ENCODE data around the gene TK2. TPM values are rescaled to one million over a fixed set of nuclear protein-coding genes. Genes with fewer than 3 reads are reported as not detected.

Gene TK2
- total and polyA plus RNA-seq, 9 of the 15 experiments (the other 6 are each of a cell fraction or from before 2014, with no cell fraction given), result 1.1 to 10.2 (median 5.3) TPM

- TF ChIP-seq, protein P1, sequence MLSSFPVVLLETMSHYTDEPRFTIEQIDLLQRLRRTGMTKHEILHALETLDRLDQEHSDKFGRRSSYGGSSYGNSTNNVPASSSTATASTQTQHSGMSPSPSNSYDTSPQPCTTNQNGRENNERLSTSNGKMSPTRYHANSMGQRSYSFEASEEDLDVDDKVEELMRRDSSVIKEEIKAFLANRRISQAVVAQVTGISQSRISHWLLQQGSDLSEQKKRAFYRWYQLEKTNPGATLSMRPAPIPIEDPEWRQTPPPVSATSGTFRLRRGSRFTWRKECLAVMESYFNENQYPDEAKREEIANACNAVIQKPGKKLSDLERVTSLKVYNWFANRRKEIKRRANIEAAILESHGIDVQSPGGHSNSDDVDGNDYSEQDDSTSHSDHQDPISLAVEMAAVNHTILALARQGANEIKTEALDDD (IDR thresholded peaks at IDR 0.05), result peak; percentile 87
- TF ChIP-seq ZNF717 (CRISPR knock-in tag; IDR thresholded peaks at IDR 0.05) (no peak), ZNF583 (CRISPR knock-in tag; IDR thresholded peaks at IDR 0.05) (no peak), ELF1 (tag; IDR thresholded peaks at IDR 0.05) (0 out of 2 replicates have a peak, but pooled peaks have one; percentile 23)
These were observed 3.3 kb upstream of the TK2 start (continued) for GRCh38 chr16:66553223-66553622.

DNA sequence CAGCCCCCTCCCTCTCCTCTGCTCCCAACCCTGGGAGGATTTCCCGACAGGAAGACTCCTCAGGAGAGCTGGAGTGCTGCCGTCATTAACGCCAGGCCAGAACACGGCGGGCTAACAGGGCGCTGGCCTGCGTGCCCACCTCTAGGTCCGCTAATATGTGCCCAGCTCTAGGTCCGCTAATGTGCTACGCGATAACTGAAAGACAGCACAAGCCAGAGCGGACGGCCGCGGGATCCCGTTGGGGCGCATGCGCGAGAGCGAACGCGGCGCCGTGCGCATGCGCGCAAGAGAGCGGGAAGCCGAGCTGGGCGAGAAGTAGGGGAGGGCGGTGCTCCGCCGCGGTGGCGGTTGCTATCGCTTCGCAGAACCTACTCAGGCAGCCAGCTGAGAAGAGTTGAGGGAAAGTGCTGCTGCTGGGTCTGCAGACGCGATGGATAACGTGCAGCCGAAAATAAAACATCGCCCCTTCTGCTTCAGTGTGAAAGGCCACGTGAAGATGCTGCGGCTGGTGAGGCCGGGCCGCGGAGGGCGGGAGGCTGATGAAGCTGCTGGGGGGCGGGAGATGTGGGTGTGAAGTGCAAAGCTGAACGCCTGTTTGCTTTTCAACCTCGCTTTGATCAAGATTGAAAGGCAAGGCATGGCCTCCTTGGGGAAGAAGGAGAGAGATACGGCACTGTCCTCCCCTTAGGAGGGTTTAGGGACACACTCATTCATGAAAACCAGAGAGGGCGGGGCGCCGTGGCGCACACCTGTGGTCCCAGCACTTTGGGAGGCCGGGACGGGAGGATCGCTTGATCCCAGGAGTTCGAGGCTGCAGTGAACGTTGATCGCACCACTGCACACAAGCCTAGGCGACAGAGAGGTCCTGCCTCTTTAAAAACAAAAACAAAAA, 2.6 kb upstream of the TK2 start, which contains the start of gene CKLF:
CKLF (plus strand) TSS at position 291 of the 892 bp plus-strand sequence; CDS start at position 431, 140 bp downstream.
- ChIA-PET POLR2A (interaction anchor here (1.0 to 2.5 kb wide), 2 partner anchors 9 to 76 kb away, joined by 5 to 16 read pairs; no protein-coding TSS in a partner anchor), CTCF (ENCODE audit: low intra/inter-chr PET ratio) (interaction anchor here (0.6 to 1.1 kb wide), 2 partner anchors 36 to 747 kb away, joined by 3 read pairs; no protein-coding TSS in a partner anchor)
- Histone ChIP-seq H3K4me2 (ENCODE audit: insufficient read depth, low read length) (peak within 1 kb of the TSS; percentile 93), H3K4me1 (replicated peaks in 1 of 2; ENCODE audit: control insufficient read depth in 2 of 2, insufficient read depth in 2 of 2, low read length in 2 of 2) (peaks cover 39 to 45% of the 10 kb centered on the region in 2 experiments), H3K79me2 (ENCODE audit: control insufficient read depth, insufficient read depth, low read length) (peaks cover 37% of the 10 kb centered on the region), H2AFZ (ENCODE audit: low read depth, low read length) (peak within 1 kb of the TSS; percentile 96), H3K4me3 (peak within 1 kb of the TSS; percentile 48), H3K27me3 (ENCODE audit: control insufficient read depth in 2 of 2, insufficient read depth in 2 of 2, low read length in 2 of 2) (no peaks in the 10 kb centered on the region), H3K27ac (ENCODE audit: extremely low read depth, low read depth, low read length) (peak within 1 kb of the TSS; percentile 97), H3K9ac (ENCODE audit: insufficient read depth in 1 of 2, low read depth in 2 of 2, low read length in 2 of 2) (peak within 1 kb of the TSS; percentile 86 to 94), H3K9me1 (ENCODE audit: control insufficient read depth, insufficient read depth, low read length) (peaks cover 3% of the 10 kb centered on the region), H3K36me3 (ENCODE audit: control insufficient read depth, insufficient read depth, low read length) (peaks cover 17% of the 10 kb centered on the region; the same call in 2 of the 3 replicates), H3K9me3 (replicated peaks; ENCODE audit: control insufficient read depth, insufficient read depth, low read depth, low read length) (no peaks in the 10 kb centered on the region), H4K20me1 (replicated peaks; ENCODE audit: control insufficient read depth, insufficient read depth, low read length) (no peaks in the 10 kb centered on the region)
- DNase-seq (ENCODE audit: extremely low read depth in 1 of 4, low spot score in 3 of 4), result peak; percentile 94 to 98 (median 96)
- BruUV-seq (replicated peaks), result TSS peak; percentile 75
- peak; percentile 89 for FAIRE-seq
- ATAC-seq, result peak; percentile 78
- in situ Hi-C loops (cut with MboI), result no loop called here
- intact Hi-C loops (cut with micrococcal nuclease), result no loop called here
- WGBS (ENCODE audit: insufficient coverage, low coverage, missing lambda C conversion rate), result 0% methylated on average over 62 of the region's 63 CpGs
- TF ChIP-seq FOXA3 (CRISPR knock-in tag; conservative IDR thresholded peaks at IDR 0.05 in 1 of 2, IDR thresholded peaks at IDR 0.05 in 1 of 2), result peak in 1 of 2 experiments; percentile 95; a peak in 2 of 4 replicates
- TF ChIP-seq ELF4 (CRISPR knock-in tag; IDR thresholded peaks at IDR 0.05), result 0 out of 2 replicates have a peak, but pooled peaks have one; percentile 2
- no peak for TF ChIP-seq FOXJ3 (CRISPR knock-in tag; IDR thresholded peaks at IDR 0.05)
- peak; percentile 51 for TF ChIP-seq HMGN3 (IDR thresholded peaks at IDR 0.05; ENCODE audit: borderline replicate concordance, extremely low read depth, insufficient read length, low read depth, low read length)
- TF ChIP-seq BRD9 (IDR thresholded peaks at IDR 0.05; ENCODE audit: low read depth, partially characterized antibody), result peak; percentile 45
- TF ChIP-seq PHF8 (IDR thresholded peaks at IDR 0.05; ENCODE audit: borderline replicate concordance, low read length), result peak; percentile 89
- peak; percentile 67; the same call in 1 of the 2 replicates for TF ChIP-seq ATF7 (IDR thresholded peaks at IDR 0.05)
- TF ChIP-seq FOXK1 (CRISPR knock-in tag; IDR thresholded peaks at IDR 0.05; ENCODE audit: borderline replicate concordance), result peak; percentile 94; the same call in 1 of the 2 replicates
- no peak for TF ChIP-seq PCBP1 (IDR thresholded peaks at IDR 0.05; ENCODE audit: low read depth, low read length, poor library complexity, severe bottlenecking)
- TF ChIP-seq, protein P2, sequence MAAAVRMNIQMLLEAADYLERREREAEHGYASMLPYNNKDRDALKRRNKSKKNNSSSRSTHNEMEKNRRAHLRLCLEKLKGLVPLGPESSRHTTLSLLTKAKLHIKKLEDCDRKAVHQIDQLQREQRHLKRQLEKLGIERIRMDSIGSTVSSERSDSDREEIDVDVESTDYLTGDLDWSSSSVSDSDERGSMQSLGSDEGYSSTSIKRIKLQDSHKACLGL (CRISPR knock-in tag; IDR thresholded peaks at IDR 0.05; ENCODE audit: borderline replicate concordance, poor library complexity, severe bottlenecking), result no peak
- TF ChIP-seq, protein P3, sequence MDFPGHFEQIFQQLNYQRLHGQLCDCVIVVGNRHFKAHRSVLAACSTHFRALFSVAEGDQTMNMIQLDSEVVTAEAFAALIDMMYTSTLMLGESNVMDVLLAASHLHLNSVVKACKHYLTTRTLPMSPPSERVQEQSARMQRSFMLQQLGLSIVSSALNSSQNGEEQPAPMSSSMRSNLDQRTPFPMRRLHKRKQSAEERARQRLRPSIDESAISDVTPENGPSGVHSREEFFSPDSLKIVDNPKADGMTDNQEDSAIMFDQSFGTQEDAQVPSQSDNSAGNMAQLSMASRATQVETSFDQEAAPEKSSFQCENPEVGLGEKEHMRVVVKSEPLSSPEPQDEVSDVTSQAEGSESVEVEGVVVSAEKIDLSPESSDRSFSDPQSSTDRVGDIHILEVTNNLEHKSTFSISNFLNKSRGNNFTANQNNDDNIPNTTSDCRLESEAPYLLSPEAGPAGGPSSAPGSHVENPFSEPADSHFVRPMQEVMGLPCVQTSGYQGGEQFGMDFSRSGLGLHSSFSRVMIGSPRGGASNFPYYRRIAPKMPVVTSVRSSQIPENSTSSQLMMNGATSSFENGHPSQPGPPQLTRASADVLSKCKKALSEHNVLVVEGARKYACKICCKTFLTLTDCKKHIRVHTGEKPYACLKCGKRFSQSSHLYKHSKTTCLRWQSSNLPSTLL (IDR thresholded peaks at IDR 0.05), result no peak
- TF ChIP-seq POLR2G (IDR thresholded peaks at IDR 0.05; ENCODE audit: low read depth, low read length), result peak; percentile 92
